Ishikawa (cell line): ENCODE results near the gene S1PR2.

Experiments used
- CREB1 ChIP-seq: IDR thresholded peaks from 2 replicates; pipeline ENCODE4 v1.6.1; 2012; ENCODE audit warnings: low read depth
- EP300 ChIP-seq: IDR thresholded peaks from 2 replicates; pipeline ENCODE4 v1.6.1; 2012; ENCODE audit warnings: borderline replicate concordance
- REST ChIP-seq: IDR thresholded peaks from 2 replicates; pipeline ENCODE4 v1.6.1; 2012; ENCODE audit warnings: low read depth, mild to moderate bottlenecking
- TCF12 ChIP-seq: IDR thresholded peaks from 2 replicates; pipeline ENCODE4 v1.6.1; 2012; ENCODE audit warnings: low read depth

DNA sequence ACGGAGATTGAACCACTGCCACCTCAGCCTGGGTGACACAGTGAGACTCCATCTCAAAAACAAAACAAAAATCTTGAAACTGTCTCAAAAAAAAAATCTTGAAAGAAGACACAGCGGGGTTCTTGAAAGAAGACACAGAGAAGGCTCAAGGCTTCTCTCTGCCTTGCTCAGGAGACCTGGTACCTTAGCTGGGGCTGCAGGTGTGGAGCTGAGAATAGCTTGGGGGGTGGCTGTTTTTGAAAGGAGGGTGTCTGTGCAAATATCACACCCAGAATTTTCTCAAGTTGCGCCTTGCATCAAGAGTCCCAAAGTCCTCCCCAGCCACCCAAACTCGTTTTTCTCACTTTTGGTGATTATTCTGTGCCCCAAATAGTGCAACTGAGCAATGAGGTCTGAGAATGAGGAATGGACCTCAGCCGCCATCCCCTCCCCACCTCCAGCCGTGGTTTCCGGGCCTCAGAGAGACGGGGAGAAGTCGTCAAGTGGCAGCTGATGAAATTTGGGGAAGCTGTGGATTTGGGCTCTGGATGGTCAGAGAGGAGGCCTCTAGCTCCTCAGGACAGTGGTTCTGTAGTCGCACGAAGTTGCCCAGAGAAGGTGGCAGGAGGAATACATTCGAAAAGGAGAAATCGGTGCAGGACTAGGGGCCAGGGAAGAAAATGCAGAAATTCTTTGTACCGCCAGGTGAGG is 8.8 kb downstream of the S1PR2 start:
- TF ChIP-seq TCF12 (no peak), REST (no peak), EP300 (no peak), CREB1 (no peak)
